ENCODE results near the gene TGFA.

The TGFA gene

GRCh38 chr2:70552501-70553333 is 909 bp downstream of the TGFA start:
- no peak for DNase-seq

GRCh38 chr2:70551167-70551566 is 2.5 kb downstream of the TGFA start:
- no peak for DNase-seq

GRCh38 chr2:70549962-70550361 is 3.7 kb downstream of the TGFA start:
- DNase-seq, result no peak

- DNase-seq, result no peak
These were observed 4.4 kb downstream of the TGFA start for GRCh38 chr2:70549064-70549710.

- no peak for DNase-seq
These were observed 5.4 kb downstream of the TGFA start for GRCh38 chr2:70548233-70548632.

- DNase-seq, result no peak
These were observed 6.7 kb downstream of the TGFA start for GRCh38 chr2:70546885-70547284.

GRCh38 chr2:70546376-70546775 is 7.2 kb downstream of the TGFA start:
- no peak for DNase-seq

- no peak for DNase-seq
These were observed 12.1 kb downstream of the TGFA start for GRCh38 chr2:70541481-70542020.

- no peak for DNase-seq
These were observed 15.8 kb downstream of the TGFA start for GRCh38 chr2:70537840-70538239.

GRCh38 chr2:70536517-70537055 is 17.0 kb downstream of the TGFA start:
- no peak for DNase-seq

- no peak for DNase-seq
These were observed 18.1 kb downstream of the TGFA start for GRCh38 chr2:70535573-70535972.

- DNase-seq, result no peak
These were observed 19.3 kb downstream of the TGFA start for GRCh38 chr2:70534183-70534836.

GRCh38 chr2:70532244-70532935 is 21.2 kb downstream of the TGFA start:
- no peak for DNase-seq

- DNase-seq, result no peak
These were observed 22.1 kb downstream of the TGFA start for GRCh38 chr2:70531419-70532086.

- DNase-seq, result no peak
These were observed 24.0 kb downstream of the TGFA start for GRCh38 chr2:70529610-70530009.

GRCh38 chr2:70528929-70529328 is 24.7 kb downstream of the TGFA start:
- no peak for DNase-seq

GRCh38 chr2:70528276-70528675 is 25.4 kb downstream of the TGFA start:
- DNase-seq, result no peak

GRCh38 chr2:70527447-70528080 is 26.1 kb downstream of the TGFA start:
- no peak for DNase-seq

GRCh38 chr2:70526126-70526525 is 27.5 kb downstream of the TGFA start:
- DNase-seq, result no peak

GRCh38 chr2:70525032-70525431 is 28.6 kb downstream of the TGFA start:
- DNase-seq, result no peak

Measured in SW 1271 (cell line).